Stimulated activated CD4-positive, alpha-beta T cell treated with anti-CD3 and anti-CD28 coated beads, Interleukin-4, amount 100 ng/mL, for 24 hours (primary cell): ENCODE data around the gene ADRA2C.

Experiments
- DNase-seq: peaks from one replicate; pipeline ENCODE4 v3.0.0-alpha.2; 2020

Gene ADRA2C

GRCh38 chr4:3766036-3766784 is at the start of gene ADRA2C:
Gene ADRA2C, plus strand, starts transcription at chr4:3766385. Its CDS starts 222 bp downstream, at chr4:3766607.
- DNase-seq, result no peak

- no peak for DNase-seq
Observed at GRCh38 chr4:3716631-3717235, 49.5 kb upstream of the ADRA2C start.

- no peak for DNase-seq
Observed at GRCh38 chr4:3717241-3717640, 48.9 kb upstream of the ADRA2C start.

GRCh38 chr4:3718462-3718861 is 47.7 kb upstream of the ADRA2C start:
- DNase-seq, result no peak

- no peak for DNase-seq
Observed at GRCh38 chr4:3719191-3719590, 47.0 kb upstream of the ADRA2C start.

- no peak for DNase-seq
Observed at GRCh38 chr4:3719836-3720235, 46.3 kb upstream of the ADRA2C start.

GRCh38 chr4:3720466-3720865 is 45.7 kb upstream of the ADRA2C start:
- no peak for DNase-seq

GRCh38 chr4:3721186-3721585 is 45.0 kb upstream of the ADRA2C start:
- DNase-seq, result no peak

GRCh38 chr4:3721627-3722026 is 44.6 kb upstream of the ADRA2C start:
- DNase-seq, result no peak

- DNase-seq, result no peak
Observed at GRCh38 chr4:3722446-3723231, 43.5 kb upstream of the ADRA2C start.

- DNase-seq, result no peak
Observed at GRCh38 chr4:3723232-3723642, 42.9 kb upstream of the ADRA2C start.

GRCh38 chr4:3724319-3725231 is 41.6 kb upstream of the ADRA2C start:
- DNase-seq, result no peak

GRCh38 chr4:3725936-3726870 is 40.0 kb upstream of the ADRA2C start:
- no peak for DNase-seq

- DNase-seq, result no peak
Observed at GRCh38 chr4:3727847-3728469, 38.2 kb upstream of the ADRA2C start.

- DNase-seq, result no peak
Observed at GRCh38 chr4:3729188-3729881, 36.9 kb upstream of the ADRA2C start.

- DNase-seq, result no peak
Observed at GRCh38 chr4:3729882-3730226, 36.3 kb upstream of the ADRA2C start.

GRCh38 chr4:3730422-3731190 is 35.6 kb upstream of the ADRA2C start:
- no peak for DNase-seq

GRCh38 chr4:3732076-3733028 is 33.8 kb upstream of the ADRA2C start:
- no peak for DNase-seq

- DNase-seq, result no peak
Observed at GRCh38 chr4:3733195-3733594, 33.0 kb upstream of the ADRA2C start.
